IPS-15b (cell line): ENCODE measurements around the gene ARHGEF28.

Experiments
- H3K27me3 ChIP-seq: one replicate; pipeline ENCODE4 v1.6.1; 2013; ENCODE audit warnings: low read length; ENCODE audit not compliant: control insufficient read depth, insufficient read depth
- H3K36me3 ChIP-seq: one replicate; pipeline ENCODE4 v1.6.1; 2013; ENCODE audit warnings: low read length; ENCODE audit not compliant: control insufficient read depth, insufficient read depth
- H3K4me1 ChIP-seq: one replicate; pipeline ENCODE4 v1.6.1; 2013; ENCODE audit warnings: mild to moderate bottlenecking, low read length; ENCODE audit not compliant: control insufficient read depth, insufficient read depth
- H3K4me3 ChIP-seq: one replicate; pipeline ENCODE4 v1.5.1; 2013; ENCODE audit warnings: low read depth, low read length
- H3K9ac ChIP-seq: one replicate; pipeline ENCODE4 v1.6.1; 2013; ENCODE audit warnings: low read depth, mild to moderate bottlenecking, low read length
- H3K9me3 ChIP-seq: one replicate; pipeline ENCODE4 v1.6.1; 2013; ENCODE audit warnings: mild to moderate bottlenecking, low read length; ENCODE audit not compliant: control insufficient read depth, insufficient read depth

Gene ARHGEF28

DNA sequence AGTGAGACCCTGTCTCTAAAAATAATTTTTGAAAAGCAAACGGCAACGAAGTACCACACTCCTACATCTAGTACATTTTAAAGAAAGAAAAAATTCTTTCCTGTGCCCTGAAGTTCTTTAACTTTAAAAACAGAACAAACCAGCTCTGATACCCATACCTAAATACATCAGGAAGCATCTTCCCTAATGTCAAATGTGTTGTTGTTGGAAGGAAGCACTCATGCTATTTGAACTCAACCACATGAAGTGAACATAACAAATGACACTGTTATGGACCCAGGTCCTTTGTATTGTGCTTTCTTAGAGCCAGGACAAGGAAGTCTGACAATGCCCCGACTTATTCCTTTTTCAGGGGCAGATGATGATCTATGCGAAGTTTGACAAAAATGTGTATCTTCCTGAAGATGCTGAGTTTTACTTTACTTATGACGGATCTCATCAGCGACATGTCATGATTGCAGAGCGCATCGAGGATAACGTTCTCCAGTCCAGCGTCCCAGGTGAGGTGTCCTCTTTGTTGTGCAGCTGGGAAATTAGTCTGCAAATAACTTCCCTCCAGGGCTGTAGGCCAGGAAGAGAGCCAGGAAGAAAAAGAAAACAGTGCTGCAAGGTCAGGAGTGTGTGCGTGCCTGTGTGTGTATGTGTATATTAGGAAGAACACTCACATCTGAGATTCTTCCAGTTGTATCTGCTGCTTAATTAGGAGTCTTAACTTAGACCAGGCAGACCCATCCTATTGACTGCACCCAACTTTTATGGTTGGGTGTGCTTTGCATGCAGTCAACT is 123.7 kb downstream of the ARHGEF28 start:
- H3K36me3 ChIP-seq, result no peaks in the 10 kb centered on the region
- H3K27me3 ChIP-seq, result no peaks in the 10 kb centered on the region
- no peak overlapping the region for H3K4me3 ChIP-seq
- H3K9me3 ChIP-seq, result no peaks in the 10 kb centered on the region
- H3K9ac ChIP-seq, result no peak overlapping the region
- no peaks in the 10 kb centered on the region for H3K4me1 ChIP-seq

- H3K4me3 ChIP-seq, result no peak overlapping the region
- H3K9ac ChIP-seq, result no peak overlapping the region
- H3K4me1 ChIP-seq, result no peaks in the 10 kb centered on the region
- no peaks in the 10 kb centered on the region for H3K27me3 ChIP-seq
- no peaks in the 10 kb centered on the region for H3K36me3 ChIP-seq
- H3K9me3 ChIP-seq, result no peaks in the 10 kb centered on the region
Observed at GRCh38 chr5:73751254-73751914, 125.4 kb downstream of the ARHGEF28 start.

GRCh38 chr5:73754254-73754653 is 128.3 kb downstream of the ARHGEF28 start:
- Histone ChIP-seq H3K9me3 (no peaks in the 10 kb centered on the region), H3K27me3 (no peaks in the 10 kb centered on the region), H3K4me1 (no peaks in the 10 kb centered on the region), H3K9ac (no peak overlapping the region), H3K36me3 (no peaks in the 10 kb centered on the region), H3K4me3 (no peak overlapping the region)

DNA sequence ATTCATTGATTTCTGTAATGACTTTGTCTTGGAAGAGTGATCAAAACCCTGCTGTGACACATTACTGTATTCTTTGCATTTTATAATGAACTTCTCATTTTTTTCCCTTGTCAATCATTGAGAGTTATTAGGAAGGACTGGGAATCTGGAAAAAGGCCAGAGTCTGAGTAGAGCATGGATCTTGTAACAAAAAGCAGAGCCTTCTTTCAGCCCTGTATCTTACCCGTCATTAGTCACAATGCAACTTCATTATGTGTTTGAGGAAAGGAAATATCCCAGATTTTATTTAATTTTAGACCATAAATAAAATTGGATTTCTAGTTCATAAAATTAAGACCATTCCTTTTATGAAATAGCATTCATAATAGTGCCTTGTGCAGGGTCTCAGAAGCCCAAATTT is 131.4 kb downstream of the ARHGEF28 start:
- Histone ChIP-seq H3K36me3 (no peaks in the 10 kb centered on the region), H3K4me3 (no peak overlapping the region), H3K9me3 (no peaks in the 10 kb centered on the region), H3K27me3 (no peaks in the 10 kb centered on the region), H3K4me1 (no peaks in the 10 kb centered on the region), H3K9ac (no peak overlapping the region)

DNA sequence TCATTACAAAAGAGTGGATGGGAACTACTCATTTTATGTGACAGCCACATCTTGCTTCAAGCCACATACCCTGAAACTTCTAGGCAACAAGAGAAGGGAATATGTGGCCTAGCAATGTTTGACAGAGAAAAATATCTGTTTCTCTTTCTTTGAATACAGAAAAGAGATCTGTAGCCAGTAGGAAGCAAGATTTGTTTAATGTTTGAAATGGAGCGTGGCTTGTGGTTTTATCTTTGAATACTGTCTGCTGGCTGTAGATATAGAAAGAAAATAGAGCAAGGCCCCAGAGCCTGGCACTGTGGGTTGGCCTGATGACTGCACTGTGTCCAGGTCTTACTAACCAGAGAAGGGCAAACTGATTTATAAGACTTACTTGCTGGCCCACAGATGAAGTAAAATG is 133.8 kb downstream of the ARHGEF28 start:
- no peak overlapping the region for H3K9ac ChIP-seq
- no peaks in the 10 kb centered on the region for H3K27me3 ChIP-seq
- H3K36me3 ChIP-seq, result no peaks in the 10 kb centered on the region
- no peak overlapping the region for H3K4me3 ChIP-seq
- H3K9me3 ChIP-seq, result no peaks in the 10 kb centered on the region
- H3K4me1 ChIP-seq, result no peaks in the 10 kb centered on the region

- Histone ChIP-seq H3K4me1 (no peaks in the 10 kb centered on the region), H3K4me3 (no peak overlapping the region), H3K9ac (no peak overlapping the region), H3K9me3 (peaks cover 3% of the 10 kb centered on the region), H3K27me3 (no peaks in the 10 kb centered on the region), H3K36me3 (no peaks in the 10 kb centered on the region)
Observed at GRCh38 chr5:73763300-73764032, 137.5 kb downstream of the ARHGEF28 start.

GRCh38 chr5:73764586-73764985 is 138.6 kb downstream of the ARHGEF28 start:
- H3K4me1 ChIP-seq, result no peaks in the 10 kb centered on the region
- no peak overlapping the region for H3K9ac ChIP-seq
- no peak overlapping the region for H3K4me3 ChIP-seq
- peaks cover 3% of the 10 kb centered on the region for H3K9me3 ChIP-seq
- no peaks in the 10 kb centered on the region for H3K27me3 ChIP-seq
- no peaks in the 10 kb centered on the region for H3K36me3 ChIP-seq

DNA sequence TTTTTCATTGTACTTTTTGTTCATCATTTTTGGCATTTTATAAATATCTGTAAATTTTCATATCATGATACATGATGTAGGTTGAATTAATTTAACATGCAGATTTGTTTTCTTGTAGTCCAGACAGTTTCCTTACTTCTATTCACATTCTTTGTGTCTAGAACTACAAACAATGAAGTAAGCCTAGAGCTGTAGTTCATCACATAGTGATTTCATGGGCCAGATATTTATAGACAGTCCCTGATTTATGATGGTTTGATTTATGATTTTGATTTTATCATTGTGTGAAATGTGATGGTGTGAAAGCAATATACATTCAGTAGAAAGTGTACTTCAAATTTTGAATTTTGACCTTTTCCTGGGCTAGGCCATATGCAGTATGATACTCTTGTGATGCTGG is 139.0 kb downstream of the ARHGEF28 start:
- Histone ChIP-seq H3K4me1 (no peaks in the 10 kb centered on the region), H3K4me3 (no peak overlapping the region), H3K27me3 (no peaks in the 10 kb centered on the region), H3K36me3 (no peaks in the 10 kb centered on the region), H3K9me3 (peaks cover 3% of the 10 kb centered on the region), H3K9ac (no peak overlapping the region)

DNA sequence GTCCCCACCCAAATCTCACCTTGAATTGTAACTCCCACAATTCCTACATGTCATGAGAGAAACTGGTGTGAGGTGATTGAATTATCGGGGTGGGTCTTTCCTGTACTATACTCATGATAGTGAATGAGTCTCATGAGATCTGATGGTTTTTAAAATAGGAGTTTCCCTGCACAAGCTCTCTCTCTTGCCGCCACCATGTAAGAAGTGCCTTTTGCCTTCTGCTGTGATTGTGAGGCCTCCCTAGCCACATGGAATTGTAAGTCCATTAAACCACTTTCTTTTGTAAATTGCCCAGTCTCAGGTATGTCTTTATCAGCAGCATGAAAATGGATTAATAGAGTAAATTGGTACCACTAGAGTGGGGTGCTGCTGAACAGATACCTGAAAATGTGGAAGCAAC is 140.9 kb downstream of the ARHGEF28 start:
- H3K4me3 ChIP-seq, result no peak overlapping the region
- H3K27me3 ChIP-seq, result no peaks in the 10 kb centered on the region
- H3K36me3 ChIP-seq, result no peaks in the 10 kb centered on the region
- no peaks in the 10 kb centered on the region for H3K4me1 ChIP-seq
- no peak overlapping the region for H3K9ac ChIP-seq
- peaks cover 3% of the 10 kb centered on the region for H3K9me3 ChIP-seq

DNA sequence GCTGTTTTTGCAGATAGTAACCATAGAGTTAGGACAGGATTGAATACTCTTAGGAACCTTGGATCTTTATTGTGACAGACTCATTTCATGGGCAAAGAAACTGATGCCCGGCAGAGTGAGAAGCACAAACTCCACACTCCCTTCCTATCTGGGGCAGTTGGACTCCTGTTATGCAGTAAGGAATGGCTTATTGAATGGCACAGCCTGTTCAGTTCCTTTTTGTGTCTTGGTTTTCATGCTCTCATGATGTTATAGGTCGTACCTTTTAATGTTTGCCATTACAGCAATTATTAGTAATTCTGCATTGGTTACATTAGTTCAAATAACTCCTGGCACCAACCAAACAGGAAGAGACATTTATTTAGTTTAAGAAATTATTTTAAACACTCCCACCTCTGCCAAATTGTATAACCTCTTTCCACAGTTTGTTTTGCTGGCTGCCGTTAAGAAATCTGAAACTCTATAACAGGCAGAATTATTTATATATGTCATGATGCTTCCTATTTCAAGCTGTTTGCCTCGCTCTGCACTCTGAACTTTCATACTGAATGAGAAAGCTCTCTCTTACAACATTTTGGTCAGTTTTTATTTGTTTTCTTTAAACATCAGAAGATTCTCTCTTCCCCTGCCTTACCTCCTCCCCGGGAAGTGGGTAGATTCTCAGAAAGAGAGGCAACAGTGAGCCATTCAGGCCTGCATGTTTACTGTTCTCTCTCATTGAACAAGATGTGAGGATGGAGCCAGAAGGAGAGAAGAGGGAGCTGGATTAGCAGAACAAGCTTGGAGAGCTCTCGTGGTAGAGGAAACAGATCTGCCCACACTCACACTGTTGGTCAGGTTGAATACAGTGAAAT is 144.4 kb downstream of the ARHGEF28 start:
- Histone ChIP-seq H3K4me3 (no peak overlapping the region), H3K9ac (no peak overlapping the region), H3K9me3 (peaks cover 3% of the 10 kb centered on the region)

GRCh38 chr5:73774924-73775323 is 148.9 kb downstream of the ARHGEF28 start:
- no peaks in the 10 kb centered on the region for H3K4me1 ChIP-seq
- H3K9ac ChIP-seq, result no peak overlapping the region
- H3K9me3 ChIP-seq, result no peaks in the 10 kb centered on the region
- H3K36me3 ChIP-seq, result no peaks in the 10 kb centered on the region
- no peak overlapping the region for H3K4me3 ChIP-seq
- no peaks in the 10 kb centered on the region for H3K27me3 ChIP-seq

More for the DNA sequence above, 144.4 kb downstream of the ARHGEF28 start:
- H3K27me3 ChIP-seq, result no peaks in the 10 kb centered on the region
- no peaks in the 10 kb centered on the region for H3K4me1 ChIP-seq
- no peaks in the 10 kb centered on the region for H3K36me3 ChIP-seq
